Measurements from ENCODE around the gene HRH4.

The HRH4 gene

GRCh38 chr18:24462838-24463775, 2.7 kb downstream of the HRH4 start:
- no peak for FAIRE-seq
- TF ChIP-seq POU2F2 (IDR thresholded peaks at IDR 0.05; ENCODE audit: low read depth, low read length) = no peak
- no peak for TF ChIP-seq POLR2A (IDR thresholded peaks at IDR 0.05; ENCODE audit: low read depth, low read length)
- TF ChIP-seq POLR2AphosphoS5 (IDR thresholded peaks at IDR 0.05; ENCODE audit: low read depth, low read length) = no peak
- no peak for TF ChIP-seq SPI1 (IDR thresholded peaks at IDR 0.05; ENCODE audit: low read depth, low read length)
- TF ChIP-seq PAX5 (IDR thresholded peaks at IDR 0.05; ENCODE audit: insufficient read depth, low read length, severe bottlenecking) = no peak
- no peak for TF ChIP-seq TAF1 (IDR thresholded peaks at IDR 0.05; ENCODE audit: low read depth, low read length)

GRCh38 chr18:24465486-24465885, 5.0 kb downstream of the HRH4 start:
- TF ChIP-seq POLR2AphosphoS5 (IDR thresholded peaks at IDR 0.05; ENCODE audit: low read depth, low read length) (no peak), POLR2A (IDR thresholded peaks at IDR 0.05; ENCODE audit: low read depth, low read length) (no peak), SPI1 (IDR thresholded peaks at IDR 0.05; ENCODE audit: low read depth, low read length) (no peak)
- FAIRE-seq (no peak), DNase-seq (ENCODE audit: insufficient read length, low spot score) (no peak)

More at GRCh38 chr18:24462838-24463775, 2.7 kb downstream of the HRH4 start:
- DNase-seq (ENCODE audit: insufficient read length, low spot score) = no peak

GRCh38 chr18:24466771-24467170, 6.3 kb downstream of the HRH4 start:
- TF ChIP-seq TAF1 (IDR thresholded peaks at IDR 0.05; ENCODE audit: low read depth, low read length) = no peak
- no peak for FAIRE-seq
- no peak for DNase-seq (ENCODE audit: insufficient read length, low spot score)

GRCh38 chr18:24470022-24470618, 9.7 kb downstream of the HRH4 start:
- TF ChIP-seq SPI1 (IDR thresholded peaks at IDR 0.05; ENCODE audit: low read depth, low read length) = no peak
- TF ChIP-seq TAF1 (IDR thresholded peaks at IDR 0.05; ENCODE audit: low read depth, low read length) = no peak
- TF ChIP-seq POLR2AphosphoS5 (IDR thresholded peaks at IDR 0.05; ENCODE audit: low read depth, low read length) = no peak
- no peak for TF ChIP-seq POU2F2 (IDR thresholded peaks at IDR 0.05; ENCODE audit: low read depth, low read length)
- no peak for TF ChIP-seq PAX5 (IDR thresholded peaks at IDR 0.05; ENCODE audit: insufficient read depth, low read length, severe bottlenecking)
- no peak for TF ChIP-seq POLR2A (IDR thresholded peaks at IDR 0.05; ENCODE audit: low read depth, low read length)
- DNase-seq (ENCODE audit: insufficient read length, low spot score) (no peak), FAIRE-seq (no peak)

GRCh38 chr18:24470805-24471204, 10.4 kb downstream of the HRH4 start:
- TF ChIP-seq POLR2A (IDR thresholded peaks at IDR 0.05; ENCODE audit: low read depth, low read length) = no peak
- no peak for TF ChIP-seq POLR2AphosphoS5 (IDR thresholded peaks at IDR 0.05; ENCODE audit: low read depth, low read length)
- no peak for TF ChIP-seq SPI1 (IDR thresholded peaks at IDR 0.05; ENCODE audit: low read depth, low read length)
- no peak for TF ChIP-seq POU2F2 (IDR thresholded peaks at IDR 0.05; ENCODE audit: low read depth, low read length)
- no peak for TF ChIP-seq PAX5 (IDR thresholded peaks at IDR 0.05; ENCODE audit: insufficient read depth, low read length, severe bottlenecking)
- FAIRE-seq = no peak

GRCh38 chr18:24472591-24472990, 12.2 kb downstream of the HRH4 start:
- FAIRE-seq (no peak), DNase-seq (ENCODE audit: insufficient read length, low spot score) (no peak)
- TF ChIP-seq POLR2AphosphoS5 (IDR thresholded peaks at IDR 0.05; ENCODE audit: low read depth, low read length) = no peak
- no peak for TF ChIP-seq POU2F2 (IDR thresholded peaks at IDR 0.05; ENCODE audit: low read depth, low read length)
- no peak for TF ChIP-seq TAF1 (IDR thresholded peaks at IDR 0.05; ENCODE audit: low read depth, low read length)
- TF ChIP-seq POLR2A (IDR thresholded peaks at IDR 0.05; ENCODE audit: low read depth, low read length) = no peak
- no peak for TF ChIP-seq PAX5 (IDR thresholded peaks at IDR 0.05; ENCODE audit: insufficient read depth, low read length, severe bottlenecking)
- no peak for TF ChIP-seq SPI1 (IDR thresholded peaks at IDR 0.05; ENCODE audit: low read depth, low read length)

More at GRCh38 chr18:24470805-24471204, 10.4 kb downstream of the HRH4 start:
- DNase-seq (ENCODE audit: insufficient read length, low spot score) = no peak

GRCh38 chr18:24474406-24474805, 14.0 kb downstream of the HRH4 start:
- no peak for FAIRE-seq

GRCh38 chr18:24475926-24476589, 15.6 kb downstream of the HRH4 start:
- FAIRE-seq (no peak), DNase-seq (ENCODE audit: insufficient read length, low spot score) (no peak)
- no peak for TF ChIP-seq TAF1 (IDR thresholded peaks at IDR 0.05; ENCODE audit: low read depth, low read length)
- TF ChIP-seq SPI1 (IDR thresholded peaks at IDR 0.05; ENCODE audit: low read depth, low read length) = no peak
- no peak for TF ChIP-seq PAX5 (IDR thresholded peaks at IDR 0.05; ENCODE audit: insufficient read depth, low read length, severe bottlenecking)
- no peak for TF ChIP-seq POLR2A (IDR thresholded peaks at IDR 0.05; ENCODE audit: low read depth, low read length)
- no peak for TF ChIP-seq POU2F2 (IDR thresholded peaks at IDR 0.05; ENCODE audit: low read depth, low read length)
- no peak for TF ChIP-seq POLR2AphosphoS5 (IDR thresholded peaks at IDR 0.05; ENCODE audit: low read depth, low read length)

More at GRCh38 chr18:24474406-24474805, 14.0 kb downstream of the HRH4 start:
- TF ChIP-seq PAX5 (IDR thresholded peaks at IDR 0.05; ENCODE audit: insufficient read depth, low read length, severe bottlenecking) = no peak
- TF ChIP-seq POLR2A (IDR thresholded peaks at IDR 0.05; ENCODE audit: low read depth, low read length) = no peak
- no peak for TF ChIP-seq POLR2AphosphoS5 (IDR thresholded peaks at IDR 0.05; ENCODE audit: low read depth, low read length)
- no peak for TF ChIP-seq SPI1 (IDR thresholded peaks at IDR 0.05; ENCODE audit: low read depth, low read length)
- no peak for TF ChIP-seq POU2F2 (IDR thresholded peaks at IDR 0.05; ENCODE audit: low read depth, low read length)
- DNase-seq (ENCODE audit: insufficient read length, low spot score) = no peak

GRCh38 chr18:24479371-24479770, 18.9 kb downstream of the HRH4 start:
- TF ChIP-seq SPI1 (IDR thresholded peaks at IDR 0.05; ENCODE audit: low read depth, low read length) (no peak), PAX5 (IDR thresholded peaks at IDR 0.05; ENCODE audit: insufficient read depth, low read length, severe bottlenecking) (no peak), POLR2AphosphoS5 (IDR thresholded peaks at IDR 0.05; ENCODE audit: low read depth, low read length) (no peak), POU2F2 (IDR thresholded peaks at IDR 0.05; ENCODE audit: low read depth, low read length) (no peak), TAF1 (IDR thresholded peaks at IDR 0.05; ENCODE audit: low read depth, low read length) (no peak), POLR2A (IDR thresholded peaks at IDR 0.05; ENCODE audit: low read depth, low read length) (no peak)
- FAIRE-seq = no peak
- no peak for DNase-seq (ENCODE audit: insufficient read length, low spot score)
